ENCODE measurements around the gene ZNF451. TPM values are rescaled to one million over a fixed set of nuclear protein-coding genes. Genes with fewer than 3 reads are reported as not detected.

Gene ZNF451
- total RNA-seq, 2 donors from 2014 or later = 58.8 to 65.7 TPM

DNA sequence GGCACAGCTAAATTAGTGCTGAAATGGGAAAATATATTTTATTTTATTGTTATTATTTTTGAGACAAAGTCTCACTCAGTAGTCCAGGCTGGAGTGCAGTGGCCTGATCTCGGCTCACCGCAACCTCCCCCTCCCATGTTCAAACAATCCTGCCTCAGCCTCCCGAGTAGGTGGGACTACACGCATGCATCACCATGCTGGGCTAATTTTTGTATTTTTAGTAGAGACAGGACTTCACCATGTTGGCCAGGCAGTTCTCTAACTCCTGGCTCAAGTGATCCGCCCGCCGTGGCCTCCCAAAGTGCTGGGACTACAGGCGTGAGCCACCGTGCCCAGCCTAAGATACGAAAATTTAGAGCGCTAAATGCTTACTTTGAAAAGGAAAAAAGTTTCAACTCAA is 127.3 kb downstream of the ZNF451 start:
- Mint-ChIP-seq H3K27ac (no peak overlapping the region), H3K27me3 (peaks cover 3% of the 10 kb centered on the region), H3K4me3 (no peak overlapping the region), H3K9me3 (peaks cover 3% of the 10 kb centered on the region), H3K4me1 (peaks cover 11% of the 10 kb centered on the region), H3K36me3 (ENCODE audit: low read depth) (peaks cover 5% of the 10 kb centered on the region)
- no peak for ATAC-seq (replicated peaks)

Other genes with a start within 250 kb of the ZNF451 start
- under 1 TPM in 1 of 2 donors, not detected in 1; 0.15 TPM for gene BEND6, start 135.1 kb upstream of the ZNF451 start, total RNA-seq
- gene KIAA1586, start 43.5 kb upstream of the ZNF451 start, total RNA-seq = 10 to 100 TPM; 13.9 to 18.3 TPM
- 1 to 10 TPM; 5.6 to 9.5 TPM for gene BAG2, start 82.1 kb downstream of the ZNF451 start, total RNA-seq
- gene RAB23, start 132.1 kb downstream of the ZNF451 start, total RNA-seq = 1 to 10 TPM; 2.6 to 4.1 TPM
- 10 to 100 TPM; 42.7 to 49.1 TPM for gene PRIM2, start 227.4 kb downstream of the ZNF451 start, total RNA-seq

Measured in activated T-helper 17 cell treated with anti-CD3 and anti-CD28 coated beads, Interleukin-2, amount 50 U/mL, for 72 hours (primary cell).